T-helper 1 cell treated with Interleukin-12 subunit alpha and Interleukin-12 subunit beta and Interleukin-4 antibody, amounts not matched to agents 30 ng/mL and 1 ng/mL, for 36 hours (primary cell): ENCODE measurements around the gene POU3F2. TPM values are rescaled to one million over a fixed set of nuclear protein-coding genes. Genes with fewer than 3 reads are reported as not detected.

Experiments
- intact Hi-C: fragments of 100-400 bp; cut with micrococcal nuclease; formaldehyde crosslinking; loops from one replicate; pipeline ENCODE4 v1.15.1; 2024
- total RNA-seq: library from RNA; stranded (reverse); gene quantifications from 2 replicates; pipeline ENCODE4 v1.2.3, GENCODE V29; 2022

POU3F2 gene
- total RNA-seq, 1 donor from 2014 or later = not detected

DNA sequence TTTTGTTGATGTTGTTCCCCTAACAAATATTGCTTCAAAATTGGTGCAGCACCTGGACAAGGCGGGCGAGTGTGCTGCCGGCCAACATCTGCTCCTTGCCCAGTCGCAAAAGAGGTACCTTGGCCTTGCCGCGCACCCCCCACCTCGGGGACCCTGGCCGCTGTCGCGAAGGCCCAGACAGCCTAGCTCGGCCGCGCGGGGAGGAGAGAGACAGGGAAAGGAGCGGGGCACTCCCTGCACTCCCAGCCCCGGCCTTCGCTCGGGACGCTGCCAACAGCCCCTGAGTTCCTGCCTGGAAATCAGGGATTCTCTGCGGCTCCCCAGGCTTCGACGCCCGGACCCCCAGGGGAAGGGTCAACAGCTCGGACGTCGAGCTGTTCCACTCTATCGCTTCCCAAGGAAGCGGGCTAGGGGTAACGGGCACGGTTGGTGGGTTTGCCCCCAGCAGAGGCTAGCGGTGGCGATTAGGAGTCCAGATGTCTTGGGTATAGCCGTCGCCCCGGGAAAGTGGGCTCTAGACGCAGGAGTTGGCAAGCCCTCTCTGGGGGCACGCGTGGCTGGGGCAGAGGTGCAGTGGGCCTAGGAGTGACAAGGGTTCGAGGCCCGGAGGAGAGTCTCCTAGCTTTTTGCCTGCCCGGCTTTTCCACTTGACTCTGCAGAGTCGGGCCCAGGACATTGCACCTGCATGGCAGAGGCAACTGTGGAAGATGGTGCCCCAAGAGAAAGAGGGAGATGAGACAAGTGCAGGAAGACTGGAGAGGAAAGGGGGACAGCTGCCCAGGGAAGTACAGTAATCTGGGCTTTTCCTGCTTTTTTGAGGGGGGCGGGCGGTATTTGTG lies 8.2 kb downstream of the POU3F2 start:
- intact Hi-C loops = no loop called here

DNA sequence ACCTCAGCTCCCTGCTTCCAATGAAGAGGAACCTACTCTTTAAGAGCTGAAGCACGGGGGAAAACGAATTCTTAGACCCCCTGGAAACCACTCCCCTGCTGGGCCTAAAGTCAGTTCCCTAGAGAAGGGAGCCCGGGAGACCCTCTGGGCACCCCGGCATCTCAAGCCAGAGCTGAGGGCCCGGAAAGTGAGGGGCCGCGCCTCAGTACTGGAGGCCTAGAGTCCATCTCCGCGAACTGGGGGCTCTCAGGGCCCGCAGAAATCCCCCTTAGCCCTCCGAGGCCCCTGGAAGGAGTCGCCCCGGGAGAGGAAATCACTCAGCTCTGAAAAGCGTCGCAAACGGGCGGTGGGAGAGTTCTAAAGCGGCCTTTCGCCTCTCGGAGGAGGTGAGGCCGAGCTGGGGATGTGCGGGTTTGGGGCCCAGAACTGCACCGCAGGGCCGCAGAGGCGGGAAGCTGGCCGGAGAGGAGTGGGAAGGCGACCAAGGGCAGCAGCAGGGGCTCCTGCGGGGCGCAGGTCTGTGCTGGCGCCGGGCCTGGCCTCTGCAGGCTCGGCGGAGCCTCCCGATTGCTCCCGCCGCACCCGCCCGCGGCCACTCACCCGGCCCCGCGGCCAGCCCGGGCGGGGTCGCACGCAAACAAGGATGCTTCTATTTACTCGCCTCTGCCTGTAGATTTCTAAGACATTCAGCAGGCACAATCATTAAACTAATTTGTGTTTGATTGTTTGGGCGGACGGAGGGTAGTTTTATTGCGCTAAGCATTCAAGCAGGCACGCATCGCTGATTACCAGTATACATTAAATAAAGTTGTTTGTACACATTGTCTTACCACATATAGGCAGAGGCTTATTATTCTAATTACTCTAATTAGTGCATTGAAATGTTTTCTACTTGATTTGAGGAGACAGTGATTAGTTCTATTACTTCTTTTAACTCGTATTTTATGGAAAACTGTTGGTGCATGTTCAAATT lies 9.2 kb downstream of the POU3F2 start:
- intact Hi-C loops = loop anchor here (2.0 kb wide), 1 partner anchor 1657 kb away; no protein-coding TSS in a partner anchor

DNA sequence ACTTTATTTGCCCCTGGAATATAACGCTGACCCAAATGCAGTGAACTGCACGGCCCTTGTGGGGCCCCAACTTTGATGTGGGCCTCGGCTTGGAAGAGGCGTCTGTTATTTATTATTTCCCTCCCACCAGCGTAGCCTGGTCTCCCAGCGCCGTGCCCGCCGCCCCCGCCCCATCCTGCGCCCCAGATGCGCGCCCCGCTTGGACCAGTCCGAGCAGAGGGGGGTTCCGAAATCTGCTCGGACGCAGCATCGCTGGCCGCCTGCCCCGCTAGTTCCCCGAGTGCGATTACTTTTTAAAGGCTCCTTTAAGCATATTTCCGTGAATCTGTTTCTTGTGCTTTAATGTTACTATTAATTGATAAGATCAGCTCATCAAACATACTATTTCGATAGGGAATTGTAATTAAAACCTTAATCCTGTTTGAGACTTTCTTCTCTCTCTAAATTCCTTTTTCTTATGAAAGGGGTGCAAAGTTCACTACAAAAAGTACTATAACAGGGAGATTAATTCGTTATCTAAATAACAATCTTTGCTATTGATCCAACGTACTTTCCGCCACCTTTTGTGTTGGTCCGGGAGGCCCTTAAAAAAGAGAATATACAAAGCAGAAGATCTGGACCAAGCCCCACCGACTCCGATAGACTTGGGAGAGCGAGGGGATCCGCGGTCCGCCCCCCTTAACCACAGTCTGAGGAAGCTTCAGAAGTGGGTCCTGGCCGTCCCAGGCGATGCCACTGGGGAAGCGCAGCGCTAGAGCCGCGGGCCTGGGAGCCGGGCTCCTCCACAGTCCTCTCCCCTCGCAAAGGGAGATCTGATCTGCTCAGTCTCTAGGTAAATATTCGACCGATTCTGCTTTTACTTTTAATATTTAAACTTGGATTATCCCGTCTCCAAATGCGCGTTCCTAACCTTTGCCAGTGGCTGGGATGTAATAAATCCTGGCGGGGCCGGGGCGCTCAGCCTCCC lies 10.2 kb downstream of the POU3F2 start:
- intact Hi-C loops = loop anchor here (1.0 to 5.0 kb wide), 7 partner anchors 11 to 1777 kb away; partner anchors contain the start of gene FBXL4

DNA sequence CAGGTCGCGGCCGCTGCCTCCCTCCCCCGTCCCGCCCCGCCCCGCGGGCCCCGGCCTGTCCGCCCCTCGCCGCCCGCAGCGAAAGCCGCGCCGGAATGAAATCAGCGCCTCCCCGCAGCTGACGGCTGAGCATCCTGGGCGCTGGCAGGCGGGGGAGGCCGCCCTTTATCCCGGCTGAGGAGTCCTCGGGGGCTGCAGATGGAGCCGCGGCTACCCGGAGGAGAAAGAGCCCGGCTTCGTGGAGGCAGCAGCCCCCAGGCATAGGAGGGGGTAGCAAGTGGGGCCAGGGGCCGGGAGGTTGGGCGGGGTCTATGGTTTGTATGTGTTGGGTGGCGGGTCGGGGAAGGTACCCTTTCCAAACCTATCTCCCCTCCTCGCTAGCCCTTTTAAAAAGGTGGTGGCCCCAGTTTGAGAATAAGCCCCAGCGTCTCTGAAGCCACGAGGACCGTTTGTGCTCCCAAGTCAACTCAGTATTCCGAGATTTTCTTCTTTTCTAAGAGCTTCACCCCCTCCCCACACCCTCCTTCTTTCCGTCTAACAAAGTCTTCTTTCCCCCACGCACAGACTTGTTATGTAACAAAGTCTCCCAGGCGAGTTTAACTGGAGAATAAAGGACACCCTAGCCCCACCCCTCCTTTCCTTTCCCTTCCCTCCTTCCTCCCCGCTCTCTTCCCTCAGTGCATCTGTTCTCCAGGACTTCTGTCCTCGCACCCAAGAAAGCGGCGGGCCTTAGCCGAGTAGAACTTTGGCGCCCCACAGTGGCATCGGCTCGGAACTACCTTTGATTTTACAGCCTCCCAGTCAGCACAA lies 11.0 kb downstream of the POU3F2 start:
- intact Hi-C loops = loop anchor here (1.0 to 5.0 kb wide), 7 partner anchors 12 to 1778 kb away; partner anchors contain the start of gene FBXL4

DNA sequence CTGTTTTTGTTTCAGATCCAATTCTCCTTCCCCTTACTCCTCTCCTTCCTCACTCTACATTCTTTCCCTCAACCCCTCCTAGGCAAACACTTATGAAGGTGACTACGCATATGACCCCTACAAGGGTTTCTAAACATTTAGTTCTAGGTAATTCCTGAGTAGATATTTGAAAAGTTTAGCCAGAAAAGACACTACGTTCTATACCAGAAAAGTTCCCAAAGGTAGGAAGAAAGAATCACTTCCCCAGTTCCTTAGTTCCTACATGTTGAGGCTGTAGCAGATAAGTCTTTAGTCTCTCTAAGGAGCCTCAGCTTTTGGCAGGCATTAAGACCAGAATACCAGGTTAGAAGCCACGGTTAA lies 11.6 kb downstream of the POU3F2 start:
- intact Hi-C loops = loop anchor here (5.0 kb wide), 2 partner anchors 101 to 1779 kb away; partner anchors contain the start of gene FBXL4

DNA sequence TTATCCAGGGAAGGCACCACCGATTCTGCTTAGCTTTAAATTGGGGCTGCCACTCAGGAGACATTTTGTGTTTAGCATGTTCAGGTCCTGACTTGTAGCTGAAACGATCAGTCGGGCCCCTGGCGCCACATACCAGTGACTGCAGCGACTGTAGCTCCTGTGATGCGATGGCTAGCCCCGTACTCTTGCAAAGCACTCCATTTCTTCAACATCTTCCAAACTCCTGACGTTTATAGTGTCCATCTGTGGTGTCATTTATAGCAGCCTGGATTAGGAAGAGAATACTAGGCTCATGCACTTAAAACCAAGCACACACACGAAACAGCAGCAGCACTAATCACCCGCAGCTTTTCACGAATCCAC lies 13.0 kb downstream of the POU3F2 start:
- intact Hi-C loops = loop anchor here (5.0 kb wide), 2 partner anchors 100 to 1780 kb away; partner anchors contain the start of gene FBXL4

DNA sequence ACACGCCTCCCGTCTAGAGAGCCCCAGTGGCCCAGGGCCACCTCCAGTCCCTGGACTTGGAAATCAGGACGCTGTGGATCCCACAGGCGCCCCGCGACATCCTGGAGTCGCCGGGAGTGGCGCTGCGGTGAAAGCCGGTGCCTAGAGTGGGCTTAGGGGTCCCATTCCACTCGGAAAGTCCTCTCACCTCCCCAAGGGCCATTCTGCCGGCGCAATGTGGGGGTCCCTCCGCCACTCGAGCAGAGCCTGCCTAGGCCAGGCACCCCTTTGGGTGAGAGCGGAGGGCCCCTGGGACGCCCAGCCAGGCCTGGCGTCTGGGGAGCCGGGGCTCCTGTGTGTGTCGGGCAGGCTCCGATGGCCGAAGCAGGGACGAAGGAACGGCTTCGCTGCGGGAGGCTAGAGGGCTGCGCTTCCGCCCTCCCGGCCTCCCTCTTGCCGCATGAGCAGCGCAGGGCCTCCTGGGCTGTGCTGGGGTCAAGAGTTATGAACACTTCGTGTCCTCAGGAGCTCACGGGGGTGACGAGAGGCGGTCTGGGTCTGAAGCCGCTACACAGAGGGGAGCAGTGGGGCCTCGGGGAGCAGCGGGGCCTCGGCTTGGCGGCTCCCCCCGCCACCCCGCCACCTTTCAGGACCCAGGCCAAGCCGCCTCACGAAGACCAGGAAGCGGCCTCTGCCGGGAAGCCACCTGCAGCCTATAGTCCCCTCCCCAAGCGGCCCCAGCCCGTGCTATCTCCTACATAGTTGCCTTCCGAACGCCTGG lies 13.6 kb downstream of the POU3F2 start:
- intact Hi-C loops = loop anchor here (5.0 kb wide), 2 partner anchors 99 to 1781 kb away; partner anchors contain the start of gene FBXL4

DNA sequence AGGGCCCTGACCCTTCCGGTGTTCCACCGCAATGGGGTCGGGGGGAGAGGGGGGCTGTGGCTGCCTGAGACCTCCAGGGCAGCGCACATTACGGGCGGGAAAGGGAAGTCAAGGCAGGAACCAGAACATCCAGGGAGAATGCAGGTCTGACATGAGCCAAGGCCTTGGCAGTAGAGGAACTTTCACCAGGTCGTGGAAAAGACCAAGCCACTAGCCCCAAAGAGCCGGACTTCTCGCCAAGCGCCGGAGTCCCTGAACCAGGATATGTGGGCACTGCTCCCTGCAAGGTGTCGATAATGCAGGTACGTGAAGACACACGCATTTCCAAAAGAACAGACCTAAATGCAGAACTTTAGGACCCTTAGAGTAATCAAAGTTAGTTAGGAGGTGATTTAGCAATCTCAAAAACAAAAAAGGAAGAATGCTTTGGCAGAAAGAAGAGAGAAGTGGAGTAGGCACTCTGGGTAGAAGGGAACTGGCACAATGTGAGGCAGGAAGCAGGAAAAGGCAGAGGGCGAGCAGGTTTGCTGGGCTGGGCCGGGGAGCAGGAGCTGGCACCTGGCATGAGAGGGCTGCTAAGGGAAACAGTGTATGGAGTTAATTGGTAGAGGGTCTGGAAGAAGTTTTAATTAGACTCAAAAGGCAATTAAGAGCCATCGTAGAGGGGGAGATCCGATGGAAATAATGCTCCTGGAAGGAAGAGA lies 14.3 kb downstream of the POU3F2 start:
- intact Hi-C loops = loop anchor here (5.0 kb wide), 2 partner anchors 99 to 1781 kb away; partner anchors contain the start of gene FBXL4

DNA sequence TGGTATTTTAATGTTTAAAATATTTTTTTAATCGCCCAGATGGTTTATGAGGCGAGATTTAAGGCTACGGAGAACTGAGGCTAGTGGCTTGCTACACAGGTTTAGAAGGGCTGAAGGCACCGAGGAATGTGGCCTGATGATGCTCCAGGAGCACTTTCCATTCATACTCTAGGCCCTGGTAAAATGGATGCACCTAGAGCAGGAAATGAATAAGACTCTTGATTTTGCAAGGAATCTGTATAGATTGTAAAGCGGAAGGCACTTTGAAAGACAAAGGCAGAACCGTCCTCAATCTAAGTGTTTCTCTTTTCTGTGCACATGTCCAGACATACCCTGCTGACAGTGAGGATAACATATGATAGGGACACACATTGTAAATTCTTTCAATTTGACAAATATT lies 30.1 kb downstream of the POU3F2 start:
- intact Hi-C loops = no loop called here

DNA sequence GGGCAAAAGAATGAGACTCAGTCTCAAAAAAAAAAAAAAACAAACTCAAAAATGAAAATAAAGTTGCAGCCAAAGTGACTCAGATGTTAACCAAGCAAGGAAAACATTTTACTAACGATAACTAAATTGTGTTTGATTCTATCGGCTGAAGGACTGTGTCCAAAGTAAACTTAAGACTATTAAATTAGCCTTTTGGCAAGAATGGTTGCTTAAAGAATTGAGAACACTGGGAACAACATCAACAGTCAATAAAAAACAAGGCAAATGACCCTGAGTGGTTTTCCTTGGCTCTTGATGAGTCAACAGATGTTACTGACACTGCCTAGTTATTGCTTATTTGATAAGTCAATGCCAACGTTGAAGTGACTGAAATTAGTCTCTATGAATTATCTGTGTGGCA lies 36.7 kb downstream of the POU3F2 start:
- intact Hi-C loops = no loop called here

DNA sequence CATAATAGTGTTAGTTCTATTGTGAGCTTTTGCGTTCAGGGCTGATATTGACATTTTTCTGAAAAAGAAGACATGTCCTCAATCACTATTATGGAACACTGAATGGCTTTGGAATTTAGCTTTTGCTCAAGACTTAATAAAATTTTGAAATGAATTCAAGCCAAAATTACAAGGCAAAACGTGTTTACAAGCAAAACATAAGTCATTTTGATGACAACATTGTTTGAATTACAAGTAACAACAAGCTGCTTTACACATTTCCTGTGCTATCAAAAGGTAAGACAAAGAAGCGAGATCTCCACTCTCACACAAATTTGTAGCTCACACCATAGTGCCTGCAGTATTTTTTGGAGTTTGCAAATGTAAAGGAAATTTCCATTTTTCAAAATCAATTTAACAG lies 37.4 kb downstream of the POU3F2 start:
- intact Hi-C loops = no loop called here

DNA sequence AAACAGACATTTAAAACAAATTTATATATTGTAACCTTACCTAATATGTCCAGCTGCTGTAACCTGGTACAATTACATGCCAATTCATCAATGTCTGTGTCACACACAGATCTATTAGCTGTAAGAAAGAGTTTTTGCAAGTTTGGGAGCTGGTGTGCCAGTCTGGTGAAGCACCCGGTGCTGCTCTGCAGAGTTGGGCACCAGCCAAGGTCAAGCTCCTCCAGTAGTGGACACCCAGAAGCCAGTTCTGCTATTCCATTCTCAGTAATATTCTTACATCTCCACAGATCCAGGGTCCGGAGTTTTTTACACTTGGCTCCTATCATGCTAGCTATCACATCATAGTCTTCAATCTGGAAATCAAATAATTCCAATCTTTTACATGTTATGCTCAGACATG lies 41.0 kb downstream of the POU3F2 start:
- intact Hi-C loops = no loop called here

DNA sequence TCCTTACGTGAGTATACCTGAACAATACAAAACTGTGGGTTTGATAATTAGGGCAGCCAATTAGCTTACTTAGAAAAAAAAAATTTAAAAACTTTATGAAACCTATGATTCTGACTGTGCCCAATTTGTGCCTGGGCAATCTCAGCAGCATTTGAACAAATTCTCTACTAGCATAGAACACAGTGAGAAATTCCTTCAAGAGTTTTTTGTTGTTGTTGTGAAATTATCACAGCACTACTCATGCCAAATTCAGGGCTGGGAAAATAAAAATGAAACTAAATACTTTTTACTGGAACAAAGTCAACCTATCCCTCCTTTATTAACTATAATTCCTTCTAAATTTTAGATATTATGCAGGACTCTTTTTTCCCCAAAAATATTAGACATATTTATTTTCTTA lies 42.9 kb downstream of the POU3F2 start:
- intact Hi-C loops = no loop called here

DNA sequence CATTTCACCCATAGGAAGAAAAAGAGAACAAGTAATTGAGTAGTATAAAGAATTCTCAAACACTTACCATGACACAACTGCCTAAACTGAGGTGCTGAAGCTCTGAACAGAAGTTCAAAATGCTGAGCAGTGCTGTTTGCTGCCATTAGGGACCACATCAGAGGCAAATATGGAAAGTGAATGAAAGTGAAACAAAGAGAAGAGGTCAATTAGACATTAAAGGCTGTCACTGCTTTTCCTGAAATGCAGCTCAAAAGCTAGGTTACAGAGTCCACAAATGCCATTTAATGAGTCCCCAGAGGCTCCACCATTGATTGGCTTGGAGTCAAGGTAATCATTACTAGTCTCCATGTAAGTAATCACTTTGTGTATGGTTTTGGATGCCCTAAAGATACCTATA lies 46.1 kb downstream of the POU3F2 start:
- intact Hi-C loops = loop anchor here (5.0 kb wide), 1 partner anchor 67 kb away; the partner anchor contains the start of gene FBXL4

DNA sequence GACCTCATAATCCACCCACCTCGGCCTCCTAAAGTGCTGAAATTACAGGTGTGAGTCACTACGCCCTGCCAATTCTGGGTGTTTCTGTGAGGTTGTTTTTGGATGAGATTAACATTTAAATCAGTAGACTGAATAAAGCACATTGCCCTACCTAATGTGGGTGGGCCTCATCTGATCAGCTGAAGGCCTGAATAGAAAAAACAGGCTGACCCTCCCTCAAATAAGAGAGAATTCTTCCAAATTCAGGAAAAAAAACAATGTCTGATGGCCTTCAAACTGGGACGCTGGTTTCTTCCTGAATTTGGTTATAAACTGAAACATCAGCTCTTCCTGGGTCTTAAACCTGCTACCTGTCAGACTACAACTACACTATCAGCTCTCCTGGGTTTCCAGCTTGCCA lies 51.0 kb downstream of the POU3F2 start:
- intact Hi-C loops = no loop called here

DNA sequence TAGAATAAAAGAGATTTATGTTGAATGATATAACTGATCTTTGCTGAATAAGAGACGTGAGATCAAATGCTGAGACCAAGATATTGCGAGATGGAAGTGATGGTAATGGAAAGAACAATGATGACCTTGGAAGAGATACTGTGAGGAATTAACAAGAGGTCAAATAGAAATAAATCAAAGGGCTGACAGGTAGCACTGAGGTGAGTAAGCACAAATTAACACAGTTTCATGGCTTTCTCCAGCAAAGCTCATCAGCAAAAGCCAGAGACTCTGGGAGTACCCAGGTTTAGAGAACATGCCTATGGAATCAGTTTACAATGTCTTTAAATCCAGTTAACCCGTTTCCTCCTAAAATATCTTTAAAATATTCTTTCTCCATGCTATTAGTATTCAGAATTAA lies 53.3 kb downstream of the POU3F2 start:
- intact Hi-C loops = no loop called here
